Stimulated activated CD4-positive, alpha-beta T cell treated with anti-CD3 and anti-CD28 coated beads, Interleukin-2, amount 100 ng/mL, for 48 hours (primary cell): ENCODE measurements around the gene RGS7.
"Not testable (repeated sequence)": the region's sequence is repeated elsewhere in the genome, so short reads cannot be mapped to it uniquely, and the experiment has no call there.

ENCODE experiments used
- DNase-seq, 2 donors: peaks; one replicate each; pipeline ENCODE4 v3.0.0-alpha.2; 2020

RGS7 gene

DNA sequence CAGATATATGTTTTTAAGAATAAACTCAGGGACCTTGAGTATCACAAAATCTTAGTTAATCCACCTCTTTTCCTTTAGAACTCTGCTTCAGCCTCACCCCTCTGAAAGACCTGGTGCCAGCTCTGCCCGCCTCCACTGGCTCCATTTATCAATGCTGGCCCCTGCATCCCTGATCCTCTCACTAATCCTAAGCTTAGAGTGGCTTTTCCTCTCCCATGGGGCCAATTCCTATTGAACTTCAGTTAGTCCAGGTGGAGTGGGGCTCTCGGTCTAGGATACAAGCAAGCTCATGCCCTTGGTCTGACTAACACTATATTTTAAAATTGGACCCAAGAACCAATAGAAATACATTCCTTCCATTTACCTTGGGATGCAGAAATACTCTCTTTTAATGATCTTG is 87.0 kb downstream of the RGS7 start:
- DNase-seq, result no peak

DNA sequence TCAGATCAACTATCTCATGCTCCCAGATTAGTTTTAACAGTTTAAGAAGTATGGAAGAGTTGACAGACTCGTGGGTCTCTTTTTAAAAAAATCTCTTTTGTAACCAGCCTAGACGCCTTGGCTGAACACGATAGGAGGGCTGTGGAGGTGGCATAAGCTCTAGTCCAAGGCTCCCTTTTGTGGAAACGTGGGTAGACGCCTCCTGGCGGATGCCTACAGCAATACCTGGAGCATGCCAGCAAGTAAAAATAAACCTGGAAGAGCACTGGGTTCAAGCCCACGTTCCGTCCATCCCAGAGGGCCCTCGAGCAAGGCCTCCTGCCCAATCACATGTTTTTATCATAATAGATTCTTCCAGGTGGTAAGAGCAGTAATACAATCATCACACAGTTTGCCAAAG is 87.9 kb downstream of the RGS7 start:
- no peak for DNase-seq

DNA sequence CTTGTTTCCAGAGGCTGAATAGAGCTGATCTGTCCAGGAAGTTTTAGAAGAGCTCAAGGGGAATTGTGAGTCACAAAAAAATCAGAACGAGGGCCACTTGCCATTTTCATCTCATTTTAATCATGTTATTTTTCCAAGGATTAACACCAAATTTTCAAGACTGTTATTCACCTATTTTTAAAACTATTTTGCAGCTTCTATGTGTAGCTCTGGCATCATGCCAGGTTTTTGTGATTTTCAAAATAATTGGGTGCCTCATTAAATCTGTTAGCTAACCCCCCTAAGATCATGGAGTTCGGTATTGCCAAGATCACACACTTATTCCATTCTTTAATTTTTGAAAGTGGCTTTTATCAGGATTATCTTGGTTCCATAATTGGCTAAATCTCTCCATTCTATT is 90.9 kb downstream of the RGS7 start:
- DNase-seq, result no peak

DNA sequence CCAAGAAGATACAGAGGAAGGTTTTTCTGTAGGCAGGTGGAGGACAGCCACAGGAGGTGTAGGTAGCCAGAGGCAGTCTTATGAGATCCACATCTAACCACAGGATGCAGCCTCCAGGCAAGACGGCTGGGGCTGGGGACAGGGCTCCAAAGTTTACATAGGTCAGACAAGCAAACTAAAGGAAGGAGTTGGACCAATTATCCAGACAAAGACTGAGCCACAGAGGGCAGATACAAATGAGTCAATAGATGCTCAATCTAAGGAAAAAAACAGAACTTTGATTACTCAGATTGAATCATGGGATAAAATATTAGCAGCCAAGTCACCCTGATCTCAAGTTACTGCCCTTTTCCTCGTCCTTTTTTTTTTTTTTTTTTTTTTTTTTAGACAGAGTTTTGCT is 91.6 kb downstream of the RGS7 start:
- DNase-seq, result no peak

DNA sequence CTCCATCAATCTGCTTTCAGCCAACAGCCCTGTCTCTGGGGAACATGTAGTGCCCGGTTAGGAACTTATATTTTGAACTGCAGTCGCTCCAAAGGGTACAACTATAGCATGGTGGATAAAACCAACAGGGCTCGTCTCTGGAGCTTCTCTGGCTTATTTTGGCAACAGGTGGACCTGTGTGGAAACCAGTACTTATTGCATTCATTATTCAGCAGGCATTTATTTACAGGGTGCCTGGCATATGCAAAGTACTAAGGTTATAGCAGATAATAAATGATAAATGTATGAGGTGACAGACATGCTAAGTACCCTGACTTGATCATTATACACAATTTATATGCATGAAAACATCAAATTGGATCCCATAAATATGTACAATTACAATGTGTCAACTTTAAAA is 93.7 kb downstream of the RGS7 start:
- no peak for DNase-seq

DNA sequence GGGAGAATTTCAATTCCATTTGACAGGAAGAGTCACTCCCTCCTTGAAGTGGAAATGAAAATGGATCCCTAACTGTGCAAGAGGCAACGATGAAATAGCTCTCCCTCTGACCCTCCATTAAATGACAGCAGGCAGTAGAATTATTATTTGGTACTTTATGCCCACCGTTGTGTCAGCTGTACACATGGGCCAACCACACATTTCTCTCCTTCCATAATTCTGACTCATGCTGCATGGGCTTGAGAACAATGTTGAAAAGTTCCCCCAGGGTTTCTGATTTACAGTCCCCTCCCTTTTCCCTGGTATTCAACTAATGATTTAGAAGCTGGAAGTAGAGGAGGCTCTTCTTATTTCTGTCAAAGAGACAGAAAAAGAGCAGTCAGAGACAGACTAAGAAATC is 103.5 kb downstream of the RGS7 start:
- no peak for DNase-seq

DNA sequence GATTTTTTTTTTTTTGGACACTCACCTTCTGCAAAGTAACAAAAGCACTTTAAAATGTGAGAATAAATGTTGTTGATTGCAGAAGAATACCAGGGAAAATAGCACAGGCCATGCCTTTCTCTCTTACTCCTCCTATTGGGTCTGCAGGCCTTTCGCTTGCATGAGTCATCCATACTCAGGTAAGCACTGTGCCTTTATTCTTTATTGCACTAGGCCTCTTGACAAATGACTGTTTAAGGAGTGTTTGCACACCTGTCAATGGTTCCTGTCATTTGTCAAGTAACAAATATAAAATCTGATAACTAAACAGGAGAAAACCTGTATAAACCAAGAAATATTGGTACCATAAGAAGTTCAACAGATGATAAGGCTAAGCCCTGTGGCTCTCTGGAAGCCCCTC is 106.5 kb downstream of the RGS7 start:
- no peak for DNase-seq

DNA sequence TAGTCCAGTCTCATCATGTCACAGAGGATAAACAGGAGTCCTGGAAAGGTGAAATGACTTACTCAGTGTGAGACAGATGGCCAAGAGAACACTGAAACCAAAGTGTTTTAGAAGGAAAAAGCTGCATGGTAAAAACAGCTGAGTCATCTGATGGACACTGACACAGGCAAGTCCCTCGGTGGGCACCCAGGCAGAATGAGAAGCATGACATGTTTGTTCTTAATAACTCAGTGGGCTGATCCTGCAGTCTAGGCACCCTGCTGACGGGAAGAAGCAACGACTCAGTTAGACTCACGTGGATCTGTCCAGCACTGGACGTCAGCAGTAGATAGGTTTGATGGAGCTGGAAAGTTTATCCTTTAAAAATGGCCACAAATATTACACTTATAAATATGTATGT is 116.9 kb downstream of the RGS7 start:
- DNase-seq, result no peak

DNA sequence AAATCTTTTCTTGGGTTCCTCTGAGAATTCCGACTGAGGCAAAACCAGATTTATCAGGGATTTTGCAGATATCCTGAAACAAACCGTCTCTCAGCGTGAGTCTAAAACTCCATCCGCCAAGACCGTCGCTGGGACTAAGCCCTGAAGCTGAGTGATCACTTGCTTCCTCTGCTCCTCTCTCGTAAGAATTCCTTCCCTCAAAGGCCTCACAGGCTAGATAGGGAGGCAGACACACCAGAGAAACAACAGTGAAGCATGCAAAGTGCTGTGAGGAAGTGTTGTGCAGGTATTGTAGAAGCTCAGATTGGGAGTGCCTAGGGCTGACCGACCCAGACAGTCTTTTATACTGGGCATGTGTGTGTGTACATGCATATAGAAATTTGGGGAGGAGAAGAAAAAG is 119.1 kb downstream of the RGS7 start:
- DNase-seq, result no peak

DNA sequence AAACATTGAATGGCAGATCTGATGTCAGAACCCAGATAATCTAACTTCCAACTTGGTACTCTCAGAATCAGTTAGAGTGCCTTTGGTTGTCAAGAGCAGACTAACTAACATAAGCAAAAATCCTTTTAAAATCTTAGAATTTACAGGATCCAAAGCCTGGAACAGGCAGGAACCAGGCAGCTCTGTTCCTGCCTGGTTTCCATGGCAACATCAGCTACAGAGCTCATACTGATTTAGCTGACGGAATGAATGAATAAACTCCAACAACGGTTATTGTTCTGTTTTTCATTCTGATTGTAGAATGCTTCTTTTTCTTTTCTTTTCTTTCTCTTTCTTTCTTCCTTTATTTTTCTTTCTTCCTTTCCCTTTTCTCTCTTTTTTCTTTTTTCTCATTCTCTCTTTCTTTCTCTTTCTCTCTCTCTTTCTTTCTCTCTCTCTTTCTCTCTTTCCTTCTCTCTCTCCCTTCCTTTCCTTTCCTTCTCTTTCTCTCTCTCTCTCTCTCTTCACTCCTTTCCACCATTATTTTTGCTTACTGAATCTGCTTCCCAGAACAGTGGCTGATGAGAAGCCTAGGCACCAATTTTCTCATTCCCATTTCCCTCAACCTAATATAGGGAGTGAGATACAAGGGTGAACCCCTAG is 121.6 kb downstream of the RGS7 start:
- DNase-seq, result no peak

DNA sequence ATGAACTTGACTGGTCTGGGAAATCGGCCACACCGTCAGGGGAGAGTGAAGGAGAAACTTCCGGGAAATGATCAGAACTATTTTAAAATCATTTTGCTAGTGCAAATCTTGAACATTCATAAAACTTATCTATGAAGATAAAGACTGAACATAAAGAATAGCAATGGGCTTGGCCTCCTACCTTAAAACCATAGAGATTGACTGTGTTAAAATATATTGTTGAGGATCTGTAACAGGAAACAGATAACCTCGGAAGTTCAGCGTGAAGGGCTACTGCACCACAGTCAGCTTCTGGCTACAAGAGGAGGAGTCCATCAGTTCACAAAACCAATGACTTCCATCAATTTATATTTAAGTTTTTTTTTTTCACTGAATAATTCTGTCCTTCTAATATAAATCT is 127.3 kb downstream of the RGS7 start:
- no peak for DNase-seq

DNA sequence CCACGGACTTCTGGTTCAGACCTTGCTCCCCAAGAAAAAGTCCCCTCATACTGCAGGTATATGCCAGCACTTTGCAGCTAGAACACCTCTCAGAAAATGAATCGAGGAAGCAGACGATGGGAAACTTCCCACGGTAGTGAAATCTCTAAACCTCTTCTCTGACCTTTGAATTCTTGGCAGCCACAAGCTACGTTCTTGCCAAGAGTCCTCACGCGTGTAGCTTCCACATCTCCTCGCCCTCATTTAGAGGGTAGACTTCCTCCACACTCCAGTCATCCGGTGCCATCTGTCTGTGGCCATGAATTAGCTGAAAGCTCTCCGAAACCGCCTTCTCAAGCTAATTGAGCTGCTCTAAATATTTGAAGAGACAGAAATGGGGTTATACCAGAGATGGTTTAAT is 127.8 kb downstream of the RGS7 start:
- DNase-seq, result no peak

DNA sequence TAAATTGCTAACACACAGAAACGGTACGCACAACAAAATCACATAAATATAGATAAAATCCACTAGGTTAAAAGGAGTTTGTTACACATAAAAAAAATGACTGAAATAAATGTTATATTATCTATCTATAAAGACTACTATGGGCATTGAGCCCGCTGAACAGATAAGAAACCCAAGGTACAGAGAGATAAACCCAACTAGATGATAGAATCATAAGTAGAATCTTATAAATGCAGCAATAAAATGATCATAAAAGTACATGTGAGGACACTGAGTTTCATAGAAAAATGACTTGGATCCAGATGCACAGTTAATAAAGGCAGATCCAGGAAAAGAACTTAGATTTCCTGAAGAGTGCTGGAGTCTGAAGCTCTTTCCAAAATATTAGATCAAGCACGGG is 128.7 kb downstream of the RGS7 start:
- DNase-seq, result no peak

DNA sequence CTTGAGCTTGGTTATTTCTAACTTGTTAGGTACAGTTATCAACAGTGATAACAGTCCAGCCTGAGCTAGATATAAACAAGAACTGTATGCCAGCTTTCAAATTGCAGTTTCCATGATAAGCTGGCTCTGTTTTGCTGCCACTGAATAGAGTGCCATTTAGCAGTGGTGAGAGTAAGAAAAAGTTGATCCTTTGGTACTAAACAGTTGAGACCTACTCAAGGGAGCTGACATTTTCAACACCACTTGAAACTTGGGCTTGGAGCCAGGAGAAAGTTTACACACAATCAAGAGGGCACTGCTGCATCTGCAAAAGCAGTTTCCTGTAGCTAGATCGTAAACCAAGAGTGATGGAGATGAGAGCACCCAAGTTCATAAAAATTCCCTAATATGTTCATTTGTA is 131.3 kb downstream of the RGS7 start:
- DNase-seq, result no peak

DNA sequence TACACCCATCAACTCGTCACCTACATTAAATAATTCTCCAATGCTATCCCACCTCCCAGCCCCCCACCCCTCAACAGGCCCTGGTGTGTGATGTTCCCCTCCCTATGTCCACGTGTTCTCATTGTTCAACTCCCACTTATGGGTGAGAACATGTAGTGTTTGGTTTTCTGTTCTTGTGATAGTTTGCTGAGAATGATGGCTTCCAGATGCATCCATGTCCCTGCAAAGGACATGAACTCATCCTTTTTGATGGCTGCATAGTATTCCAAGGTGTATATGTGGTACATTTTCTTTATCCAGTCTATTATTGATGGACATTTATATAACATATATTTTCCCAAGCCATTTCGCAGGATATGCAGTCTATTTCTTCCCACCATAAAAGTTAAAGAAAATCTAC is 132.8 kb downstream of the RGS7 start:
- not testable (repeated sequence) for DNase-seq

DNA sequence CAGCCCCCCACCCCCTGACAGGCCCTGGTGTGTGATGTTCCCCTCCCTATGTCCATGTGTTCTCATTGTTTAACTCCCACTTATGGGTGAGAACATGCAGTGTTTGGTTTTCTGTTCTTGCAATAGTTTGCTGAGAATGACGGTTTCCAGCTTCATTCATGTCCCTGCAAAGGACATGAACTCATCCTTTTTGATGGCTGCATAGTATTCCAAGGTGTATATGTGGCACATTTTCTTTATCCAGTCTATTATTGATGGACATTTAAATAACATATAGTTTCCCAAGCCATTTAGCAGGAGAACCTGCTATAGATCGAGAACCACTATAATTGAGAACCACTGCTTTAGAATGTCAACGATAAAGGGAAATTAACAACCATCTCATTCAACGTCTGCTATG is 134.2 kb downstream of the RGS7 start:
- not testable (repeated sequence) for DNase-seq

DNA sequence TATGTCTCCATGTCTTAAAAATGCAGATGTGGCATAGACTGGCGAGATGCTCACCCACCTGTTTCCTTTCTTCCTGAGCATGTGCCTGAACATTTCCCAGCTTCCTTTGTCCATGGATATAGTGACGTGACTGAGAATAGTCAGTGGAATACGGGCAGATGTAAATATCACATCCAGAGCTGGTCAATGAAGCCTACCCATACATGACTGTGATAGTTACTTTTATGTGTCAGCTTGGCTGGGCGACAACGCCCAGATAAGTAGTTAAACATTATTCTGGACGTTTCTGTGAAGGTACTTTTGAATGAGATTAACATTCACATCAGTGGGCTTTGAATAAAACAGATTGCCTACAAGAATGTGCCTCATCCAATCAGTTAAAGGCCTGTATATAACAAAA is 135.7 kb downstream of the RGS7 start:
- DNase-seq, result no peak

DNA sequence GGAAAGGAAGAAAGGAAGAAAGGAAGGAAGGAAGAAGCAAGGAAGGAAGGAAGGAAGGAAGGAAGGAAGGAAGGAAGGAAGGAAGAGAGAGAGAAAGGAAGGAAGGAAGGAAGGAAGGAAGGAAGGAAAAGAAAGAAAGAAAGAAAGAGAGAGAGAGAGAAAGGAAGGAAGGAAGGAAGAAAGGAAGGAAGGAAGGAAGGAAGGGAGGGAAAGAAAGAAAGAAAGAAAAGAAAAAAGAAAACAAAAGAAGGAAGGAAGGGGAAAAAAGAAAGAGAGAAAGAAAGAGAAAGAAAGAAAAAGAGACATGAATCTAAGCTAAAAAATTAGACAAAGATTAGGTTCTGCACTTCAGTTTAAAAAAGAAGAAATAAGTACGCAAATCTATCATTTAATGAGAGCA is 136.1 kb downstream of the RGS7 start:
- not testable (repeated sequence) for DNase-seq

DNA sequence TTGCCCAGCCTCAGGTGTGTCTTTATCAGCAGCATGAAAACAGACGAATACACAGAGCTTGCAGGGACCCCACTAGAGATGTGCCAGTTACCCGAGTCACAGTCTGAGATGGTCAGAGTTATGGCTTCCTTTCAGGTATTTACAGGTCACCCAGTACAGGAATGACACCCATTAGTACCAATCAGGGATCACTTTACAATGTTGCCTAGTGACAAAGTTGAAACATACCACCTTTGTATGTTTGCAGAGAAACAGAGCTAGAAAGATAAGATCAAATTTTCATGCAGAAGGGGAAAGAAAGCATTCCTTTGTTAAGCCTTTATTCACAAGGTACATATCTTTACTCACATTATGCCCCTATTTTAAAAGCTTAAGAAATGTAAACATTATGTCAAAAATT is 137.6 kb downstream of the RGS7 start:
- no peak for DNase-seq

DNA sequence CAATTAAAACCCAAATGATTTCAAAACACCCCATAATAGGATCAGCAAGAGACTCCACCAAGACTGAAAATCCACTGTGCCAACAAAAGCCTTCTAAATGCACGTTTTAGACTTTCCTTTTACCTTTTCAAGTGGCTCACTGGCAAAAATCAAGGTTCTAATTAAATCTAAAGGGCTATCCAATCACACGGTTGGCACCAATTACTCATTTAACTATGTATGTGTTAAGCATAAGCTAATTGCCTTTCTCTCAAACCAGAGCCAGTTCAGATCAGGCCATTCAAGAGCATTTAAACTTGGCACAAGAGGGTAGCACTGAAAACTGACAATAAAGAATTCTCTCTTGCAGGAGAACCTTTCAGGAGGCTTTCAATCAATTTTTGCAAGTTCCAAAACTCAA is 139.5 kb downstream of the RGS7 start:
- no peak for DNase-seq

DNA sequence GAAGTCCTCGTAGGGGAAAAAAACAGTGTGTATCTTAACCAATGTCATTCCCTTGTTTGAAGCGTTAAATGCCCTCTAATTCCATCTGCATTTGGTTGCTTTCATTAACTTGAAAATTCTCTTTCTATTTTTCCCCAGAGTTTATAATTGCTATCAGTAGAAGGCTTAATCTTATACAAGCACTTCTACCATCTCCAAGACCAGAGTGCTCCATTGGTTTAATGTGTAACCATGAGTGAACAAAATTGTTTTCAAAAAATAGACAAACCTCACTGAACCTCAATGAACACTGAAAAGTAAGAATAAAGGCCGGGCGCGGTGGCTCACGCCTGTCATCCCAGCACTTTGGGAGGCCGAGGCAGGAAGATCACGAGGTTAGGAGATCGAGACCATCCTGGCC is 141.3 kb downstream of the RGS7 start:
- no peak for DNase-seq

DNA sequence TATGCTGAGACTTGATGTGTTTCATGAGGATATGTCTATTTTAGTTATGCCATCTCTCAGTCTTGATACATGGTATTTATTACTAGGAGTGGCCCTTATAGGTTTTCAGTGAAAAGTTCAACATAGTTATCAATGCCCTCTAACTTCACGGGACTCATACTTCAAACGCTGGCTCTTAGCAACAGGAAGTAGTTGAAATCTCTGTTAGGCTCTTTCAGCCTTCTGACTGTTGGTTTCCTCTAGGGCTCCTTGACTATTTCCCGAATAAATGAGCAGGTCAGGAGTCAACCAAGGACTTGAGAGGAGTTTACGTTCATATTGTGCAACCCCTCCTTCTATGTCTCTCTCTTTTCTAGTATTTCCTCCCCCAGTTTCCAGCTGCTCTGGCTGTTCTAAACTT is 141.8 kb downstream of the RGS7 start:
- no peak for DNase-seq

DNA sequence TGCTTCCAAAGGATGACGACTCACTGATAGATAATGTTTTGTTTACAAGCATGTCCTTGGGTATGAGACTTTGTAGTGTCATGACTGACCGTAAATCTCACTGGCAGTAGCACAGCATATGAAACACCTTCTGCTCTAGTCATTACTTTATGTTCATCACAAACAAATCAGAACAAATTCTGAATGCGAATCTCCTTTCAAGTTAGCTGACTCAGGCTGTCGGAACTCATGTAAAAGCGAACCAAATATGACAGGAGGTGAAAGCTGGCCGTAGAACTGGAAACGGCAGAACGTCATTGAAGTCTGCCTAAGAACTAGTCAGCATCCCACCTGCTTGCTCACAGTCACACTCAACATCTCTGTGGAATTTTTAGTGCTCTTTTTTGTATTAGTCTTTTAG is 143.9 kb downstream of the RGS7 start:
- no peak for DNase-seq

DNA sequence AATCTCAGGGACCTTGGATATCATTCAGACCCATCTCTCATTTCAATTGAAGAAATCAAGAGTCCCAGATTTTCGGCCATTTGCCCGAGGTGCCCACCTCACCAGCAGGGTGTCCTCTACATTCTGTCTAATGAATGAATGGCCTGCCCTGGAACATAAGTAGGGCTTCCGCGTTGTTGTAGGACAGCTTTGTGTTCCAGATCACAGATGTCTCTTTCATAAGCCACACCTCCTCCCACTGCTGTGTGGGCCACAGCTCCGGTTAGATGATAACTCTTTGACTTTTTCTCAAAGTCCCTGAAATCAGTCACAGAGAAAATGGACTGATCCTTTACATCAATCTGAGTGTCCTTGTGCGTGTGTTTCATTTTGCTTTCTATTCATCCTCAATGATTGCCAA is 144.4 kb downstream of the RGS7 start:
- DNase-seq, result no peak

DNA sequence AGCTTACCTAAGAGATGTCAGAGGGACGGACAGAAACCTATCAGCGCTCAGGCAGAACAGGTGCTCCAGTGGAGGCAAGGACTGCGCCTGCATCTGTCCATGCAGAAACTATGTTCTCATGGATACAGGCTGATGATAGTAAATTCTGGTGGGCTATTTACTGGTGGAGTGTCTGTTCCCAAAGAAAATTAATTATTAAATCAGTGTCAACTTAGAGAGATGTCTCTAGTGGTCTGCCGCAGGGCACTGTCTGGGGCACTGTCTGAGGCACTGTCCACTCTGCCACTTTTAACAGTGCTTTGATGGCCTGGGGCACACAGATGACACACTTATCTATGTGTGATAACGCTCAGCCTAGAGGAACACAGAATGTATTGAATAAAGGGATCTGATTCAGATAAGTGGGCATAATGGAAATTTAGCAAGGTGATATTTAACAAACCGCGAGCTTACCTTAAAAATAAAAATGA is 148.1 kb downstream of the RGS7 start:
- DNase-seq, result no peak

DNA sequence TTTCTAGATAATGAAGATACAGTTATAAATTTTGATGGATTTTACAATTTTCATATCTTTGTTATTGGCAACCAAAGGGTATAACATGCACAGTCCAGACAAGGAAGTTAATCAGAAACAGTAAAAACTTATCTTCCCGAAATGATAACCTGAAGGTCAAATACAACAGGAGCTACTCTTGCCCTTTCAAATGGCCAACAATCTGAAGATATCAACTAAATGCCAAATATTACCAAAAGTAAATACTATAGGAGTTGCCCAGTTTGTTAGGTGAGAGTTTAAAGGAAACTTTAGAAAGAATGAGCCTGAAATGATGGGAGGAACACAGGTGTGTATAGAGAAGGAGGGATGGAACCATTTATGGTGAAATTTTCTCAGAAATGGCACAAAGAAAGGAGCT is 153.2 kb downstream of the RGS7 start:
- DNase-seq, result no peak
